Breast epithelium (tissue), 3 donors: ENCODE measurements around the gene FHOD3.

ENCODE experiments used
- CTCF ChIP-seq, 3 donors: fragments of 450-650 bp; IDR thresholded peaks; one replicate each; pipeline ENCODE4 v1.5.1; 2016 to 2017; ENCODE audit warnings: antibody characterized with exemption in 3 of 3, mild to moderate bottlenecking in 3 of 3, moderate library complexity in 3 of 3
- POLR2A ChIP-seq: fragments of 450-650 bp; IDR thresholded peaks from one replicate; pipeline ENCODE4 v1.6.1; 2016; ENCODE audit warnings: antibody characterized with exemption, mild to moderate bottlenecking, moderate library complexity
- POLR2AphosphoS5 ChIP-seq, 3 donors: sonication (generic); formaldehyde crosslinking; IDR thresholded peaks; one replicate each; pipeline ENCODE4 v1.6.1; 2017; ENCODE audit warnings: antibody characterized with exemption in 3 of 3

- TF ChIP-seq CTCF (IDR thresholded peaks at IDR 0.05) (no peak), POLR2AphosphoS5 (IDR thresholded peaks at IDR 0.05) (no peak), POLR2A (no peak)
Observed at GRCh38 chr18:36250827-36251226, 46.7 kb upstream of the FHOD3 start.
